Mucosa of rectum (tissue), 2 donors: ENCODE data around the gene RPS25.
"Not testable (repeated sequence)": the region's sequence is repeated elsewhere in the genome, so short reads cannot be mapped to it uniquely, and the experiment has no call there.

ENCODE experiments used
- H3K27ac ChIP-seq, 2 donors: one replicate each; pipeline ENCODE4 v1.7.0; 2013; ENCODE audit warnings: inconsistent platforms in 2 of 2, low read depth in 2 of 2, low read length in 2 of 2
- H3K27me3 ChIP-seq, 2 donors: one replicate each; pipeline ENCODE4 v1.7.0; 2013; ENCODE audit warnings: low read length in 2 of 2; ENCODE audit not compliant: control insufficient read depth in 2 of 2, insufficient read depth in 2 of 2
- H3K36me3 ChIP-seq, 2 donors: one replicate each; pipeline ENCODE4 v1.7.0; 2013; ENCODE audit warnings: low read length in 2 of 2; ENCODE audit not compliant: control insufficient read depth in 2 of 2, insufficient read depth in 2 of 2
- H3K4me1 ChIP-seq, 2 donors: one replicate each; pipeline ENCODE4 v1.7.0; 2013; ENCODE audit warnings: low read length in 2 of 2, mild to moderate bottlenecking in 1 of 2; ENCODE audit not compliant: control insufficient read depth in 2 of 2, insufficient read depth in 2 of 2
- H3K4me3 ChIP-seq, 2 donors: one replicate each; pipeline ENCODE4 v1.7.0; 2013; ENCODE audit warnings: low read length in 2 of 2
- H3K9ac ChIP-seq, 2 donors: one replicate each; pipeline ENCODE4 v1.7.0; 2013; ENCODE audit warnings: low read length in 2 of 2, low read depth in 1 of 2, mild to moderate bottlenecking in 1 of 2
- H3K9me3 ChIP-seq, 2 donors: one replicate each; pipeline ENCODE4 v1.7.0; 2013; ENCODE audit warnings: low read length in 2 of 2; ENCODE audit not compliant: control insufficient read depth in 2 of 2
- donor health status: healthy.
- donor health status: Normal muscosa, but diverticular disease.

Gene RPS25

DNA sequence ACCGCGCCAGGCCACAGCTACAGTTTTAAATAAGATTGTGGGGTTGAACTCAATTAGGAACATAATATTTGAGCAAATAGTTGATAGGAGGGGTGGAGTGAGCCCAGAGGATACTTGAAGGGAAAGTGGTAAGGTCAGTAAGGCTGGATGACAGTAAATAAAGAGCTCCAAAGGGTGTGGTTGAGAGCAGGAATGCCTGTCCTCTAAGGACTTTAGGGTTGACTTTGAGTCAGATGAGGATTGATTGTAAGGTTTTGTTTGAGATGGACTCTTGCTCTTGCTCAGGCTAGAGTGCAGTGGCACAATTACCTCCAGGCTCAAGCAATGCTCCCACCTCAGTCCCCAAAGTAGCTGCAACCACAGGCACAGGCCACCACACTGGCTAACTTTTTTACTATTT lies 44.2 kb downstream of the RPS25 start:
- no peak overlapping the region for H3K27ac ChIP-seq
- H3K4me3 ChIP-seq, result no peak overlapping the region
- no peaks in the 10 kb centered on the region for H3K27me3 ChIP-seq
- no peak overlapping the region for H3K9ac ChIP-seq
- no peaks in the 10 kb centered on the region for H3K36me3 ChIP-seq
- no peaks in the 10 kb centered on the region for H3K4me1 ChIP-seq
- H3K9me3 ChIP-seq, result no peaks in the 10 kb centered on the region

DNA sequence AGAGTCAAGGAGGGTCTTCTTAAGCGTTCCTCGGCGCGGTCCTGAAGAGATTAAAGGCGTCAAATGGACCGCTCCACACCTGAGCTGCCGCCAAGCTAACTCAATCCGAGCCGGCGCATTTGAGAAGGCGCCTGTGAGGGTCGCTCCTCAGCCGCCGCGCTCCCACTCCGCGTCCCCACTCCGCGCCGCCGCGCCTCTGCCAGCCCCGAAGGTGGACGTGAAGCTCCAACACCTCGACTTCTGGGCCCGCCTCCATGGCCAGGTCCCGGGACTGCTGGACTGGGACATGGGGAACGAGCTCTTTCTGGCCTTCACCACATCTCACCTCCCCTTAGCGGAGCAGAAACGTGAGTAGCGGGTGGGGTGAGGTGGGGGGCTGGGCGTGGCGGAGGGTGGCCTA lies 46.5 kb downstream of the RPS25 start, which contains the start of gene FOXR1:
FOXR1 (plus strand) TSS at position 116 of the 400 bp plus-strand sequence; CDS start at position 287, 171 bp downstream.
- no peak within 1 kb of the TSS for H3K9ac ChIP-seq
- H3K4me3 ChIP-seq, result no peak within 1 kb of the TSS
- no peak within 1 kb of the TSS for H3K27ac ChIP-seq
- H3K27me3 ChIP-seq, result no peaks in the 10 kb centered on the region
- no peaks in the 10 kb centered on the region for H3K4me1 ChIP-seq
- H3K9me3 ChIP-seq, result no peaks in the 10 kb centered on the region
- H3K36me3 ChIP-seq, result no peaks in the 10 kb centered on the region

DNA sequence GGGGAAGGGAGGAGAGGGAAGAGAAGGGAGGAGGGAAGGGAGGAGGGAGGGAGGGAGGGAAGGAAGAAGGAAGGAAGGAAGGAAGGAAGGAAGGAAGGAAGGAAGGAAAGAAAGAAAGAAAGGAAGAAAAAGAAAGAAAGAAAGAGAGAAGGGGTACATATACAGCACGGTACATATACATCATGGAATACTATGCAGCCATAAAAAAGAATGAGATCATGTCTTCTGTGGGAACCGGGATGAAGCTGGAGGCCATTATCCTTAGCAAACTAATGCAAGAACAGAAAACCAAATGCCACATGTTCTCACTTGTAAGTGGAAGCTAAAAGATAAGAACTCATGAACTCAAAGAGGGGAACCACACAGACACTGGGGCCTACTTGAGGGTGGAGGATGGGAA lies 48.6 kb downstream of the RPS25 start:
- H3K27ac ChIP-seq, H3K9ac ChIP-seq, H3K4me3 ChIP-seq, H3K9me3 ChIP-seq, H3K27me3 ChIP-seq, H3K4me1 ChIP-seq, H3K36me3 ChIP-seq: not testable (repeated sequence)
